Immature natural killer cell (primary cell): ENCODE measurements around the gene ZFYVE19. TPM values are rescaled to one million over a fixed set of nuclear protein-coding genes. Genes with fewer than 3 reads are reported as not detected.
A peak's percentile ranks its signal among the peaks of the same experiment; 100 is the strongest.

Experiments used
- DNase-seq, 3 donors: peaks; one replicate each; pipeline ENCODE4 v3.0.0; 2022; ENCODE audit warnings: mixed read lengths in 1 of 3
- H3K27ac Mint-ChIP-seq, 6 donors: one replicate each; pipeline ENCODE4 v1.8.0; 2020; ENCODE audit warnings: mixed read lengths in 6 of 6, mild to moderate bottlenecking in 5 of 6, inconsistent platforms in 4 of 6, moderate library complexity in 3 of 6
- H3K27me3 Mint-ChIP-seq, 3 donors: one replicate each; pipeline ENCODE4 v1.8.0; 2020 to 2021; ENCODE audit warnings: low read depth in 3 of 3, mild to moderate bottlenecking in 3 of 3, mixed read lengths in 3 of 3, moderate library complexity in 3 of 3, inconsistent platforms in 1 of 3
- H3K36me3 Mint-ChIP-seq, 3 donors: one replicate each; pipeline ENCODE4 v1.8.0; 2020; ENCODE audit warnings: mixed read lengths in 3 of 3, inconsistent platforms in 2 of 3, mild to moderate bottlenecking in 2 of 3
- H3K4me1 Mint-ChIP-seq, 2 donors: one replicate each; pipeline ENCODE4 v1.8.0; 2020; ENCODE audit warnings: inconsistent platforms in 2 of 2, mild to moderate bottlenecking in 2 of 2, mixed read lengths in 2 of 2, moderate library complexity in 1 of 2
- H3K4me3 Mint-ChIP-seq, 5 donors: one replicate each; pipeline ENCODE4 v1.8.0; 2020; ENCODE audit warnings: mild to moderate bottlenecking in 5 of 5, mixed read lengths in 5 of 5, inconsistent platforms in 3 of 5, moderate library complexity in 3 of 5
- H3K9me3 Mint-ChIP-seq, 6 donors: one replicate each; pipeline ENCODE4 v1.8.0; 2020; ENCODE audit warnings: mild to moderate bottlenecking in 6 of 6, mixed read lengths in 6 of 6, inconsistent platforms in 4 of 6, moderate library complexity in 3 of 6
- polyA plus RNA-seq, 3 donors: library from polyadenylated mRNA; unstranded; fragments of 300-500 nt; fragmentation: Illumina TruSeq; gene quantifications; one replicate each; pipeline ENCODE4 v1.2.3, GENCODE V29; 2021

ZFYVE19 gene
- polyA plus RNA-seq, 3 donors from 2014 or later: 12.8 to 22.0 (median 20.9) TPM

DNA sequence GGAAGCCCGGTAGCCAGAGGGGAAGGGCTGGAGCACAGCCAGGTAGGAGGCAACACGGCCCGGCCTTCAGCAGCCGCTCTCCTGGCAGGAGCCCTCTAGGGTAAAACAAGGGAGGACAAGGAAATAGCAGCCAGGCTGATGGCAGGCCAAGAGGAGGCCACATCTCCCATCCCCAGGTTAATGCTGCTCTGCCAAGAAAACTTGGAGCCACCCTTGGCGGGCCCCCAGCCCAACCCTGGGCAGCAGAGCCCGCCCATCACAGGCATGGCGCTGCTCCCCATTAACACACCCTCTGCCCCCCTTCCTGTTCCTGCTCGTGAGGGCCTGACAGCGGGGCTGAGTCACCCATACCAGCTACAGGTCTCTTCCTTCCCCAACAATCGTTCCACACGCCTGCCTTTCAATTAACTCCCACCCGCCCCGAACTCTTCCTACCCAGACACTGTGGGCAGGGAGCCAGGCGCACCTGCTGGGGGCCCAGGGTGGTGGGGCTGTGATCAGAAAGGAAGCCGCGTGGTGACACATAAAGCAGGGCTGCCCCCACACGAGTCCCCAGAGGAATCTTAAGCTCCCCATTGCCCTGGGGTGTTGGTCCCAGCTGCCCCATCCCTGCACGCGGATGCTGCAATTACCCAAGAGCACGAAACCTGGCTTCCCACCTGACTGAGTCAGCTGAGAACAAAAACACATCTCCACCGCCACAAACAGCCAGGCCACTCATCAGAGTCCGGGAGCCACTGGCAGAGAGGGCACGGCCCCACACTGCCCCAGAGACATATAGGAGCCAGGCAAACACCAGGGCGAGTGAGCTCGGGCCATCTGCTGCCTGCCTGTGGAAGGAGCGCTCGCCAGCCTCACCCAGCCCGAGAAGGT lies 37.4 kb upstream of the ZFYVE19 start, which contains the start of gene C15orf62:
Gene C15orf62 (plus strand): TSS at position 707 of the 873 bp plus-strand sequence. CDS start 516 bp downstream, outside the sequence.
- peaks cover 0 to 2% (median 0%) of the 10 kb centered on the region in 6 donors for H3K9me3 Mint-ChIP-seq
- peaks cover 6 to 14% (median 7%) of the 10 kb centered on the region in 3 donors for H3K36me3 Mint-ChIP-seq
- peak within 1 kb of the TSS; percentile 56 to 77 (median 67) for H3K4me3 Mint-ChIP-seq
- H3K27me3 Mint-ChIP-seq: peaks cover 2 to 6% (median 2%) of the 10 kb centered on the region in 3 donors
- DNase-seq: peak; percentile 28 to 50 (median 47)
- H3K4me1 Mint-ChIP-seq: peaks cover 47 to 48% of the 10 kb centered on the region in 2 donors
- peak within 1 kb of the TSS; percentile 83 to 96 (median 86) for H3K27ac Mint-ChIP-seq

DNA sequence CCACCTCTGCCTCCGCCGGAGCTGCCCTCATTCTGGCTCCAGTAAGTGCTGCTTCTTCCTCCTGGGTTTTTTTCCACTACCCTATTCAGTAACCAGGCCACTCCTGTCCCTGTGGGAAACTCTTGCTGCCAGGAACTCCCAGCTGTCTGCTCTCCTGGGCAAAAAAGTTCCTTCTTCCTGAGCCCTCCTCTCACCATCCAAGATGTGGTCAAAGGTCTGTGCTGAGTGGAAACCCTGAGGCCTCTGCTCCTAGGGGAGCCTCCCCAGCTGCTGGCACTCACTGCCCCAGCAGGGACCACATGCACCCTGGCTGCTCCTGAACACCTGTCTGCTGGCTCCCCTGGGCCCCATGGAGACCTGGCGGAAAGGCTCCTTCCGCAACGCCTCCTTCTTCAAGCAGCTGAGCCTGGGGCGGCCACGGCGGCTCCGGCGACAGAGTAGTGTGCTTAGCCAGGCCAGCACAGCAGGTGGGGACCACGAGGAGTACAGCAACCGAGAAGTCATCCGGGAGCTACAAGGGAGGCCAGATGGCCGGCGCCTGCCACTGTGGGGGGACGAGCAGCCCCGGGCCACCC lies 36.7 kb upstream of the ZFYVE19 start:
- peaks cover 2 to 4% (median 2%) of the 10 kb centered on the region in 3 donors for H3K27me3 Mint-ChIP-seq
- H3K36me3 Mint-ChIP-seq: peaks cover 12 to 21% (median 13%) of the 10 kb centered on the region in 3 donors
- peaks cover 45 to 48% of the 10 kb centered on the region in 2 donors for H3K4me1 Mint-ChIP-seq
- H3K27ac Mint-ChIP-seq: peak overlapping the region; percentile 83 to 96 (median 86)
- H3K9me3 Mint-ChIP-seq: peaks cover 0 to 2% (median 0%) of the 10 kb centered on the region in 6 donors
- DNase-seq: no peak
- H3K4me3 Mint-ChIP-seq: peak overlapping the region; percentile 33 to 77 (median 61)

DNA sequence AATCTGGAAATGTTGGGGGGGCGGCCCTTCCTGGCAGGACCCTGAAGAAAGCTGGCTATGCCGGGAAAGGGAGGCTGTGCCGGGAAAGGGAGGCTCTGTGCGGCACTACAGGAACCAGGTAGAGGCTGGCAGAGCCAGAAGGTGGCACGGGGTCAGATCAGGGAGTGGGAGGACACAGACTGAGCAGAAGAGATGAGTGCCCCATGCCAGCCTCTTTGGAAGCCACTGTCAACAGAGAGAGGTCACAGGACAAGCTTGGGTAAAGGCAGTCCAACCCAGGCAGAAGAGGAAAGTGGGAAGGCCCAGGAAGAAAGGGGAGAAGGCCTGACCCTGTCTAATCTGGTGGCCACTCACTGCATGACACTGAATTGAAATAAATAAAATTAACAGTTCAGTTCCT lies 35.6 kb upstream of the ZFYVE19 start:
- Mint-ChIP-seq H3K4me1 (peaks cover 41 to 48% of the 10 kb centered on the region in 2 donors), H3K27ac (peak overlapping the region in 1 of 6 donors; percentile 65)

DNA sequence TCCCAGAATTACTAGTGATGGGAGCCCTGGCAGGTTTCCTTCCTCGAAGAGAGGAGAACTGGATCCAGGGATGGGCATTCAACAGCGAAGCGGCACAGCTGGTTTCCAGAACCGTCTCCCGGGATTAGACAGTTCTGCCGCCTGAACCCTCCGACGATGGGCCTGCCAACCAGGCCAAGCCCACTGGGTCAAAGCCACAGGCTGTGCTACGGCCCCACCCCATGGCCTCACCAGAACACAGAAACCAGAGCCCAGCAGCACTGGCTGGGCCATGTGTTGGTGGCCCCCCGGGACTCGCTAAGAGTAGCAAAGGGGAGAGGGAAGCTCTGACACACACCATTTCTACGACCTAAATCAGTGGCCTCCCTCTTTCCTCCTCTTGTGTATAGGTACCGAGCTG lies 34.9 kb upstream of the ZFYVE19 start:
- H3K27ac Mint-ChIP-seq: peak overlapping the region in 1 of 6 donors; percentile 38
- peaks cover 0 to 5% (median 2%) of the 10 kb centered on the region in 3 donors for H3K27me3 Mint-ChIP-seq
- H3K9me3 Mint-ChIP-seq: peaks cover 0 to 2% (median 0%) of the 10 kb centered on the region in 6 donors
- H3K4me1 Mint-ChIP-seq: peaks cover 47 to 53% of the 10 kb centered on the region in 2 donors
- DNase-seq: no peak
- peaks cover 20 to 29% (median 21%) of the 10 kb centered on the region in 3 donors for H3K36me3 Mint-ChIP-seq
- H3K4me3 Mint-ChIP-seq: no peak overlapping the region

More for the DNA sequence above, 35.6 kb upstream of the ZFYVE19 start:
- peaks cover 15 to 23% (median 15%) of the 10 kb centered on the region in 3 donors for H3K36me3 Mint-ChIP-seq
- H3K27me3 Mint-ChIP-seq: peaks cover 0 to 2% (median 2%) of the 10 kb centered on the region in 3 donors
- no peak for DNase-seq
- H3K9me3 Mint-ChIP-seq: peaks cover 0 to 2% (median 0%) of the 10 kb centered on the region in 6 donors
- H3K4me3 Mint-ChIP-seq: no peak overlapping the region

DNA sequence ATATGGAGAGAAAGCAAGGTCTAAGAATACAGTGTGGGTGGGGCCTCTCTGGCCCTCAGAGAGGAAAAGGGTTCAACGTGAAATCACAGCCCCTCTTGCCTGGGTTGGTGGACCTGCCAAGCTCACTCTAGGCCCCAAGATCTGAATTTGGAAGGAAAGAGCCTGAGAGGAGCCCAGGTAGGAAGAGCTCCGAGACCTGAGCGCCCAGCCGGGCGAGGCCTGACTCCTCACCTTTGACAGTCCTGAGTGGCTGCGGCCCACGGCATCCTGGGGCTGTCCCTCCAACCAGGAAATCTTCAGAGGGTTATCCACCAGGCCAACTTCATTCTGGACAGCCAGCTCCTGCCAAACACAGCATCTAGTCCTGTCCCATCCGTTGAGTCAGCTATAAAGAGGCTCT lies 33.4 kb upstream of the ZFYVE19 start:
- DNase-seq: no peak
- Mint-ChIP-seq H3K36me3 (peaks cover 20 to 29% (median 22%) of the 10 kb centered on the region in 3 donors), H3K27me3 (peaks cover 0 to 5% (median 0%) of the 10 kb centered on the region in 3 donors), H3K4me3 (no peak overlapping the region), H3K9me3 (no peaks in the 10 kb centered on the region), H3K4me1 (peaks cover 53 to 58% of the 10 kb centered on the region in 2 donors), H3K27ac (no peak overlapping the region)

DNA sequence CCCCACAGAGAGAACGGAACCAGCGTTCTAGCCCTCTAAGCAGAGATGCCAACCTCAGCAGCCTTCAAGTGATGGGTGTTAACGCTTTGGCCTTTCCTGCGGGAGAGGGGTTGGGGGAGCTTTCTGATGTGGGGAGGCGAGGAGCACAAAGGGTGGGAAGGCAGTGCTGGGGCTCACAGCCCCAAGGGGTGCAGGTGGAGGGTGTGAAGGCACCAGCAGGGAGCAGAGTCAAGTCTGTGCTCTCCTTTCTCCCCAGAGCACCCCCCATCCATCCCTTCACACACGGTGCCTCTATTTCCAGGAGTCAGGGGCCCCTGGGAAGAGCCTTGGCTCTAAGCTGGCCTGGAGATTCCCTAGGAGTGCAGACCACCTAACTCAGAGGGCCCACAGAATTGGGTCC lies 33.0 kb upstream of the ZFYVE19 start:
- Mint-ChIP-seq H3K9me3 (no peaks in the 10 kb centered on the region), H3K4me3 (no peak overlapping the region), H3K36me3 (peaks cover 20 to 28% (median 22%) of the 10 kb centered on the region in 3 donors), H3K4me1 (peaks cover 49 to 55% of the 10 kb centered on the region in 2 donors), H3K27me3 (peaks cover 0 to 3% (median 0%) of the 10 kb centered on the region in 3 donors), H3K27ac (no peak overlapping the region)
- no peak for DNase-seq

DNA sequence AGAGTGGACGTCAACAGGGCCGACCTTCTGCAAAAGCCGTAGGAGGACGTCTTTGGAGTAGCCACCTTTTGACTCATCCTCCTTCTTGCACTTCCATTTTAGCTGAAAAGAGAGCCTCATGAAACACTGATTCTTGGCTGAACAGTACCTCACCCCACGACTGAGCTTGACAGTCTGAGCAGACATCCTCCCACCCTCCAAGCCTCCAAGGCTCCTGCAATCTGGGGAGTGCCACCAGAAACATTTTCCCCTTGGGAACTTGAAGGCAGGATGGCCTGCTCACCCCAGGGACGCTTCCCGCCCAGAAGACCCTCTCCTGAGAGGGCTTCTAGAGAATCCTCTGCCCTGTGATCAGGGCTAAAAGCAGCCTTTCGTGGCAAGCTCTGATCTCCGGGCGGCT lies 31.9 kb upstream of the ZFYVE19 start:
- H3K36me3 Mint-ChIP-seq: peaks cover 26 to 34% (median 28%) of the 10 kb centered on the region in 3 donors
- peak overlapping the region in 1 of 5 donors; percentile 17 for H3K4me3 Mint-ChIP-seq
- H3K9me3 Mint-ChIP-seq: no peaks in the 10 kb centered on the region
- H3K4me1 Mint-ChIP-seq: peaks cover 43 to 51% of the 10 kb centered on the region in 2 donors
- peak overlapping the region in 1 of 6 donors; percentile 5 for H3K27ac Mint-ChIP-seq
- no peak for DNase-seq
- peaks cover 0 to 3% (median 0%) of the 10 kb centered on the region in 3 donors for H3K27me3 Mint-ChIP-seq

DNA sequence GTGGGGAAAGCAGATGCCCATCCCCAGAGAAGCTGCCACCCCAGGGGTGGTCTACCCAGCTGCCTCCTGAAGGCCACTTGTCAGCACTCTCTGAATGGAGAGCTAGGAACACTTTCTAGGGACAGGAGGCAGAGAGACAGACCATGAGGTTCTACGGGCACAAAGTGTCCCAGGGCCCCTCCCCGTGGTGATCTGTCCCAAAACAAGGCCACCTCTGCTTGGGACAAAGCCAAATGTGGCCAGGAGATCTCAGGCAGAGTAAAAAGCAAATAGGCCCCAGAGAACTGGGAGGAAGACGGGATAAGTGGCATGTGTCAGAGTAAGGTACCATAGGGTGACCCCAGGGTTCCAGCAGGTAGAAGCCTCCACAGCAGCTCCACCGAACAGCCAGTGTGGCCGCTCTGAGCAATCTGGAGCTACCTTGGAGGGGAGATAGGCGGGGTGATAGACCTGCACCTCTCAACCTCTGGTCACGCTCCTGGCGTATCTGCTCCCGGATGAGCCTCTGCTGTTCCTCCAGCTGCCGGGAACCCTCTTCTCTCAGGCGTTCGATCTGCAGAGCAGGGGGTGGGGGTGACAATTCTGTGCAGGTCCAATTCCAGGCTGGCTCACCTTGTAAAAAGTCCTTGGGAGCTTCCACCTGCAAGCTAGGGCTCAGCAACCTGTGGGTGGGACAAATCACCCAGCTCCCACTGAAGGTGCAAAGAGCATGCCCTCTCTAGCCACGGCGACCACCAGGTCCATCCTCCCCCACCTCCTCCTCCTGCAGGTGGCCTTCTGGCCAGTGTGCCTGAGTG lies 31.0 kb upstream of the ZFYVE19 start:
- no peak for DNase-seq
- peaks cover 0 to 3% (median 0%) of the 10 kb centered on the region in 3 donors for H3K27me3 Mint-ChIP-seq
- H3K36me3 Mint-ChIP-seq: peaks cover 26 to 34% (median 28%) of the 10 kb centered on the region in 3 donors
- H3K9me3 Mint-ChIP-seq: no peaks in the 10 kb centered on the region
- H3K4me1 Mint-ChIP-seq: peaks cover 38 to 46% of the 10 kb centered on the region in 2 donors
- H3K4me3 Mint-ChIP-seq: peak overlapping the region in 4 of 5 donors; percentile 18 to 89 (median 84)
- peak overlapping the region in 3 of 6 donors; percentile 82 to 95 (median 88) for H3K27ac Mint-ChIP-seq

DNA sequence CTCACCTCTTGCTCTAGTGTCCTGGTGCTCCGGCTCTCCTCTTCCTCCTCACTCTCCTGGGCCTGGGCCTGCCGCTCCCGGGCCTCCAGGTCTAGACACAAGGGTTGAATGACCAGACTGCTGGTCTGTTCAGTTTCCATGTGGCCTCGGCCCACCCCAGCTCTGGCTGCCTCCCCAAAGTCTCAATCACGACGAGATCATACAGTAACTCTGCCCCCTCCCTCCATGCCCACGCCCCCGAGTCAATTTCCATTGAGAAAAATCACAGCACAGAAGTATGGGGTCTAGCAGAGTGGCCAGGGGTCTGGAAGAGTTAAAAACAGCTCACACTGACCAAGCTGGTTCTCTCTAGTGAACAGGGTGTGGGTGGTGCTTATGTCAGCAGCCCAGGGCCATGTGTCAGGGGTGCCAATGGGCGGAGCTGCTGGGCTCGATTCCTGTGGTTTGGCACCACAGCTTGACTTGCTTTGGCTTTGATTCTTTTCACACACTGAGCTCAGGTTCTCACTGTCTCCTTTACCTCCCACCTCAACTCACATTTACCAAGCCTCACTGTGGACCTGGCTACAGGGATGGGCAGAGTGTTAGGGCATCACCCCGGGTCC lies 30.2 kb upstream of the ZFYVE19 start:
- Mint-ChIP-seq H3K4me3 (peak overlapping the region; percentile 78 to 89 (median 83)), H3K4me1 (peaks cover 35 to 46% of the 10 kb centered on the region in 2 donors), H3K27me3 (peaks cover 0 to 3% (median 0%) of the 10 kb centered on the region in 3 donors), H3K9me3 (no peaks in the 10 kb centered on the region), H3K27ac (peak overlapping the region; percentile 78 to 95 (median 90)), H3K36me3 (peaks cover 26 to 34% (median 28%) of the 10 kb centered on the region in 3 donors)
- DNase-seq: peak; percentile 84 to 86 (median 86)

DNA sequence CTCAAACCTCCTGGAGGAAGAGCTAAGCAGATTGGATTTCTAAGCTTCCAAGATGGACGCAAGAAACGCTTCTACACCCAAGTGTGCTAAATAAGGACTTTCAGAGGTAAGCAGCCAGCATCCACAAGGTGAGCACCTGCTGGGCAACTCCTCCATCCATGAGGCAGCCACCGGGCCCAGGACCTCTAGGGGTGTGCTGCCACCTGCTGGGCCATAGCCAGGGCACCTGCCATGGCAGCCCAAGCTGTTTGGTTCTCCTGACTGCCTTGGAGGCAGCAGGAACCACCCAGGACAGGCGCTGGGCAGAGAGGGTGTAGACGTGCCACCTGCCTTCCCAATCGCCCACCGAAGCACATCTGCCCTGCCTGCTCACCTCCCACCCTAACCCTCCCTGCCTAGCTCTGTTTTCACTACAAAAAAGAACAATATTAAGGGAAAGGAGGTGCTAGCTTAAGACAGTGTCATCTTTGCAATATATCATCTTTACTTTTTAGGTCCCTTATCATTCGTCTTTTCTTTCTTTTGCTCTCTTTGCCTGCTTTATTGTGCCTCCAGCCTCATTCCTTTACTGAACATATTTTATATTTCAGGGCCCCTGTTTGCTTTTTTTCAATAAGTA lies 24.2 kb upstream of the ZFYVE19 start:
- peak; percentile 70 to 76 (median 76) for DNase-seq
- Mint-ChIP-seq H3K4me3 (no peak overlapping the region), H3K27ac (peak overlapping the region in 2 of 6 donors; percentile 43 to 46), H3K27me3 (peaks cover 0 to 2% (median 0%) of the 10 kb centered on the region in 3 donors), H3K9me3 (no peaks in the 10 kb centered on the region), H3K36me3 (peaks cover 6 to 9% (median 8%) of the 10 kb centered on the region in 3 donors), H3K4me1 (peaks cover 28 to 32% of the 10 kb centered on the region in 2 donors)

DNA sequence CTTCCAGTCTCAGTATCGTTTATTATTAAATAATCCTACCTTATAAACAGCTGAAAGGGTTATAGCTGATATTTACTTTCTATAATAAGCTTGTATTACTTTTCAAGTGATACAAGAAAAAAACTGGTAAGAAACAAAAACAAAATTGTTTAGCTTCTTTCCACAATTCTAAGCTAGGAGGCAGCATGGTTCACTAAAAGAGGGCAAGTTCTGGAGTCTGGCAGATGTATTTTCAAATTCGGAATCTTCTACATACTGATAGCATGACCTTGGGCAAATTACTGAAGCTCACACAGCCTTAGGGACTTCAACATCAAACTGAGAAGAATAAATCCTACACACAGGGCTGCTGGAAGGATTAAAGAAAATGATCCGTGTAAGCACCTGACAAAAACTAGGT lies 21.7 kb upstream of the ZFYVE19 start:
- Mint-ChIP-seq H3K36me3 (peaks cover 0 to 3% (median 0%) of the 10 kb centered on the region in 3 donors), H3K27ac (peak overlapping the region in 1 of 6 donors; percentile 55)

DNA sequence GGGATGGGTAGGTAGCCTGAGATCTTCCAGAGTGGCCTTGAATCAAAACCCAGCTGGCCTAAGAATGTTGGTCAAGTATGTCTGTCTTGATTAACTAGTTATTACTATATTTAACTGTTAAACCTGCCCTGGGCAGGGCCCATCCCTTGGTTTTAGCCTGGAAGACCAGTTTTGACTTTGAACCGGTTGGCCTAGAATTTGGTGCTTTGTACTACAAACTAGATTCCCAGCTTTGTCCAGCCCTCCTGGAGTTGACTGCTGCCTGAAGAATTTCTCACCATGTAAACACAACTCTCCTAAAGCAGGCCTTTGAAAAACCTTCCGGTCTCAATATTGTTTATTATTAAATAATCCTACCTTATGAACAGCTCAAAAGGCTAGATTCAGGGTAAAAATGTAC lies 21.1 kb upstream of the ZFYVE19 start:
- peak overlapping the region in 4 of 6 donors; percentile 30 to 71 (median 53) for H3K27ac Mint-ChIP-seq
- no peaks in the 10 kb centered on the region for H3K9me3 Mint-ChIP-seq
- H3K4me3 Mint-ChIP-seq: no peak overlapping the region
- peaks cover 0 to 3% (median 0%) of the 10 kb centered on the region in 3 donors for H3K36me3 Mint-ChIP-seq
- peaks cover 31 to 34% of the 10 kb centered on the region in 2 donors for H3K4me1 Mint-ChIP-seq
- peaks cover 0 to 2% (median 0%) of the 10 kb centered on the region in 3 donors for H3K27me3 Mint-ChIP-seq
- no peak for DNase-seq

More for the DNA sequence above, 21.7 kb upstream of the ZFYVE19 start:
- peaks cover 31 to 34% of the 10 kb centered on the region in 2 donors for H3K4me1 Mint-ChIP-seq
- H3K27me3 Mint-ChIP-seq: peaks cover 0 to 2% (median 0%) of the 10 kb centered on the region in 3 donors
- no peak overlapping the region for H3K4me3 Mint-ChIP-seq
- DNase-seq: no peak
- H3K9me3 Mint-ChIP-seq: no peaks in the 10 kb centered on the region
